ACHN (cell line): ENCODE measurements around the gene MZF1.

Source experiments
- DNase-seq: peaks from one replicate; pipeline ENCODE4 v3.0.0-alpha.2; 2015
- in situ Hi-C: cut with HindIII; loops from 2 replicates; pipeline ENCODE4 v1.10.0; 2017; ENCODE audit warnings: low sequenced_read_pairs, low pct_ligation_motif_present, low pct_unique_long_range_greater_than_20kb

The MZF1 gene

GRCh38 chr19:58518256-58519086, 54.7 kb downstream of the MZF1 start:
- no peak for DNase-seq
- in situ Hi-C loops = no loop called here

- DNase-seq = no peak
- in situ Hi-C loops = no loop called here
Measured at GRCh38 chr19:58516964-58517833, 55.9 kb downstream of the MZF1 start.

- no peak for DNase-seq
- in situ Hi-C loops = no loop called here
Measured at GRCh38 chr19:58516246-58516836, 56.8 kb downstream of the MZF1 start.

GRCh38 chr19:58515259-58515658, 57.9 kb downstream of the MZF1 start:
- no peak for DNase-seq

GRCh38 chr19:58514564-58515022, 58.5 kb downstream of the MZF1 start:
- in situ Hi-C loops = no loop called here
- DNase-seq = no peak

More at GRCh38 chr19:58515259-58515658, 57.9 kb downstream of the MZF1 start:
- in situ Hi-C loops = no loop called here

- in situ Hi-C loops = no loop called here
- DNase-seq = peak; percentile 88
Measured at GRCh38 chr19:58513694-58514563, 59.2 kb downstream of the MZF1 start.

- in situ Hi-C loops = no loop called here
- no peak for DNase-seq
Measured at GRCh38 chr19:58513213-58513693, 59.9 kb downstream of the MZF1 start.
